HK-2 (cell line): ENCODE results near the gene GALNT12.

Experiments
- DNase-seq: peaks from one replicate; pipeline ENCODE4 v3.0.0-alpha.2; 2018; ENCODE audit not compliant: unreplicated experiment

GALNT12 gene

DNA sequence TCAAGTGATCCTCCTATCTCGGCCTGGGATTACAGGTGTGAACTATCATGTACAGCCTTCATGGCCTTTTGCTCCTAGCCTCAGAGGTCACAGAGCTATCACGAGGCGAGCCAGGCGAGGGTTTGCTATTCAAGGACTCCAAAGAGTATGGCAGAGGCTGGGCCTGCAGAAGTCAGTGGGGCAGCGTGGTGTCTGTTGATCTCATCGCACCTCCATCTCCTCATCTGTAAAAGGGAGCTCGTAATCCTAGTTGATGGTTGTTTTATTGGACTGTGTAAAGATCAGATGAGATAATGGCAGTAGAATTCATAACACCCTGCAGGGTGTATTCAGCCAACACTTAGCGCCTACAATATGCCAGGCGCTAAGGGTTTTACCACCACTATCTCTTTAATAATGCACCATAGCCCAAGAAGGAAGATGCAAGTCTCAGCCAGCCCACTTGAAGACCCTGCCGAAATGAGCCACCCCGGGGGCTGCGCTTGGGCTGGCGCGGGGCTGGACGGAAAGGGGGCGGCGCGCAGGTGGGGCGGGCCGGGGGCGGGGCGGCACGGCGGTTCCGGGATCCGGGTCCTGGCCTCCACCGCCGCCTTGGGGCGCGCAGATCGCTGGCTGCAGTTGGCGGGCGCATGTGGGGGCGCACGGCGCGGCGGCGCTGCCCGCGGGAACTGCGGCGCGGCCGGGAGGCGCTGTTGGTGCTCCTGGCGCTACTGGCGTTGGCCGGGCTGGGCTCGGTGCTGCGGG lies at the start of gene GALNT12:
Gene GALNT12, plus strand, starts transcription at position 601 of the 744 bp plus-strand sequence. Its CDS starts 29 bp downstream, at position 630.
- no peak for DNase-seq

DNA sequence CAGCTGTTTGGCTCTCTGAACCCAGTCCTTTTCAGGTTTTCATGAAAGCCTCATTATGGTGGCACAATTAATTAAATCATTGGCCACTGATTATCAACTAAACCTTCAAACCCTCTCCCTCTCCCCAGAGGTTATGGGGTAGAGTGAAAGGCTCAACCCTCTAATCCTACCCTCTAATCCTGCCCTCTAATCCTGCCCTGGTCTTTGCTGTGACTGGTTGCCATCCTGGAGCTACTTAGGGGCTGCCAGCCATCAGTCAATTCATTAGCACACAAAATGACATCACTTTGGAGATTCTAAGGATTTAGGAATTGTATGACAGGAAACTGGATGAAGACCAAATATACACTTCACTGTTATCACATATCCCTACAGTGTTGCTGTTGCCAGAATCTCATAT lies 47.2 kb upstream of the GALNT12 start:
- no peak for DNase-seq

GRCh38 chr9:98763986-98764745 lies 43.3 kb upstream of the GALNT12 start:
- DNase-seq = no peak

- DNase-seq = no peak
Observed at GRCh38 chr9:98765256-98765655, 42.2 kb upstream of the GALNT12 start.

- no peak for DNase-seq
Observed at GRCh38 chr9:98766586-98766985, 40.9 kb upstream of the GALNT12 start.

DNA sequence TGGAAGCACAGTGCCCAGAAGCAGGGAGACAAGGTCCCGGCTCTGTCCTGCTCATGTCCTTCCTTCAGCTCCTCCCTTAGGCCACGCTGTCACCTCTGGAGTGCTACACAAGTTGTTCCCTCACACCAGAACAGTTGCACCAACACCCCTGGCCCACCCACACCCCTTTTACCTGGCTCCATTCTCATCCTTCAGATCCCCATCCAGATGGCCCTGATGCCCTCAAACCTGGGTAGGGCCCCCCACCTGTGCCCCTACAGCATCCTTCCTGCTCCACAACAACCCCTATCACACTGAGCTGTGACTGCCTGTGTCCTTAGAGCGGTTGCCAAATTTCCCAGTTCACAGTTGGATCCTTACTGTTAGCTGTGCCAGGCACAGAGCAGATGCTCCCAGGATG lies 40.3 kb upstream of the GALNT12 start:
- DNase-seq = no peak

GRCh38 chr9:98767915-98768314 lies 39.6 kb upstream of the GALNT12 start:
- no peak for DNase-seq

DNA sequence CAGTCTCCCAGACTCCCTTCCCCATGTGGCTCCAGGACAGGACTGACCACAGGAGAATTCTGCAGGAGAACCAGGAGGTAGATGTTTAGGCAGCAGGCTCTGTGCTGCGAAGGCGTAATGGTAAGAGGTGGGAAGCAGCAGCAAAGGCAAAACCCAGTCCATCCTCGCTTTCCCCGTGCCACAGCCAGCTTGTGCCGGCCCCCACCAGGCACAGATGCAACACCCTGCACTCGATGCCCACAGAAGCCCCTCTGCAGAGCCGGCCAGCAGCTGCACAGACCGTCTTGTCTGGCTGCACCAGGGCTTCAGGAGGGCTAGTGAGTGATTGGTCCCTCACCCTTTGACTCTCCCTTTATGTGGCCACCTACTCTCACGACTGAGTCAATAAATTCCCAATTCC lies 39.1 kb upstream of the GALNT12 start:
- DNase-seq = no peak

DNA sequence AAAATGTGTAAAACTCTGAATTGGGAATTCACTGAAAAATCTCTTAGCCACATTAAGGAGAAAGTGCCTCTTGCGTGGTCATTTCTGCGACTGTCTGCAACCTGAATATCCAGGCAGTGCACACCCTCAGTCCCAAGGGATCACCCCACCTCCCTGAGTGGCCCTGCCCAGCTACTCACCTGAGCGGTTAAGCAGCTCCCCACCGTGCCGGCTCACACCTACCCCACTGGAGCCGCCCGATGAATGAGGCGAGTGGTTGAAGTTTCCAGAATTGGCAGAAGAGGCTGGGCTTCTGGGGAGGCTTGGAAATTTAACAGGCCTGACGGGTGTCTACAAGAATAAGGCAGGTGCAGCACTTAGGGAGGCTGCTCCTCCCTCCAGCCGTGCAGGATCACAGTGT lies 36.8 kb upstream of the GALNT12 start:
- DNase-seq = no peak

- DNase-seq = no peak
Observed at GRCh38 chr9:98771209-98771874, 36.1 kb upstream of the GALNT12 start.

GRCh38 chr9:98772364-98773155 lies 34.9 kb upstream of the GALNT12 start:
- DNase-seq = no peak

- DNase-seq = no peak
Observed at GRCh38 chr9:98773721-98774120, 33.7 kb upstream of the GALNT12 start.

DNA sequence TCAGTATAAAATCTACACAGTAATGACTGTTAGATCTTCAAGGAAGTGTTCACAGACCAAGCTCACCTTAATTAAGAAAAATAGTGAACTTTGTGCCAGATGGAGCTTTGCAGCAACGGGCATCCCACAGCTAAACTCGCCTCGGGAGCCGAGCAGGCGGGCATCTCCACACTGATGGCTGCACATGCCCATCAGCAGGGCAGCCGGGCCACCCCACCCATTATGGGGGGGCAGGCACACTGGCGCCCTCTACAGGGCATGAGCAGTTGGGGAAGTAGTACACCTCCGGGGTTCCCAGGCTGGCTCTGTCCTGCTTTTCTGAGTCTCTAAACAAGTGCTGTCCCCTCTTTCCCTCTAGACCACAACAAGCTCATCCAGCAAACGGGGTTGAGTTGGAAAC lies 32.7 kb upstream of the GALNT12 start:
- peak; percentile 23 for DNase-seq

DNA sequence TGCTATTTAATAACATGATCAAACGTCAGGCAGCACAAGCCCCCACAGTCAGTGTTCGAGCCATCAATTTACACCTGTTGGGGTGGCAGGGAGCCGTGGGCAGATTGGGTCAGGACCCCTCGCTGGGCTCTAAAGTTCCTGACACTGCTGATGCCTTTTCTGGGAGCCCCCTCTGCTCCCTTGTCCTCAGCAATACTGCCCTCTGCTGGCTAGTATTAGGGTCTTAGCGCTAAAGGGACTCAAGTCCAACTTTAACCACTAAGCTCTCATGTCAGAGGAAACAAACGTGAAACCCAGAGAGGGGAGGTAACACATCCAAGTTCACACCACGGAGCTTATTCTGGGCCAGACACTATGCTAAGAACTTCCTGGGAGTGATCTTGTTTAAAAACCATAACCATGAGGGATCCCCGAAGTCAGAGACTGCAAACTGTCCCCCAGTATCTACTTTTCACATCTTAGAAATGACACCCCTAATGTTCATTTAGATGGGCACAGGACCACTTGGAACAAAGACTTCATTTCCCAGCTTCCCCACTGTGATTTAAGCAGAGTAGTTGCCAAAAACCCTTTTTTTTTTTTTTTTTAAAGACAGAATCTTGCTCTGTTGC lies 31.5 kb upstream of the GALNT12 start:
- peak; percentile 32 for DNase-seq

DNA sequence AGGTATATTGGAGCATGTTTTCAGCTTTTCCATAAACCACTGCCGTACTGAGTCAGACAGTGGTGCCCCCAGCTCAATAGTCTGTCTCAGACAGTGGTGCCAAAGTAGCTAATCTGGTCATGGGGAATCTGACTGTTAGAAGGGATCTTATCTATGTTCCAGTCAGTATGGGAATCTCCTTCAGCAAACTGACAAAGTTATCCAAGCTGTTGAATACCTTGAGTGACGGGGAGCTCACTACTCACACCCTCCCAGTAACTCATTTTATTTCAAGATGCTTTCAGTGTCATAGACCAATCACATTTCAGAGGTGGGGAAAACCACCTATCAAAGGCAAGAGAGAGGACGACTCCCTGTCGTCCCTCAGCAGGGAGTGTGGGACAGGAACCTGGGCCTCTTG lies 29.9 kb upstream of the GALNT12 start:
- no peak for DNase-seq

DNA sequence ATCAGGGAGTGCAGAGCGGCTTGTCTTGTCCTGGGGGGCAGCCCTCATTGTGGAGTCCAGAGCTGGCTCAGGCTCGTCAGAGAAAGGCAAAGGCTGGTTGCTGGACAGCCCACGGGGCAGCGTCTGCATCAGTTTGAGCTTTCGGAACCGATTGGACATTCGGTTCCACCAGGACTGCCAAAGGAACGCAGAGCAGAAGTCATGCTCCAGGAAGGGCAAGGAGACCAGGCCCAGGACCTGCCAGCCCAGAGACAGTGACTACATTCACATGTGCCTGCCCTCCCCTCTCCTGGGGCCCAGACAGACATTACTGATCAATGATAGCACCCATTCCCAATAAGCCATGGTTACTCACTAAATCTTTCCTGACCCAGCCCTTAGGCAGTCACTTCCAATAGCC lies 29.2 kb upstream of the GALNT12 start:
- no peak for DNase-seq

DNA sequence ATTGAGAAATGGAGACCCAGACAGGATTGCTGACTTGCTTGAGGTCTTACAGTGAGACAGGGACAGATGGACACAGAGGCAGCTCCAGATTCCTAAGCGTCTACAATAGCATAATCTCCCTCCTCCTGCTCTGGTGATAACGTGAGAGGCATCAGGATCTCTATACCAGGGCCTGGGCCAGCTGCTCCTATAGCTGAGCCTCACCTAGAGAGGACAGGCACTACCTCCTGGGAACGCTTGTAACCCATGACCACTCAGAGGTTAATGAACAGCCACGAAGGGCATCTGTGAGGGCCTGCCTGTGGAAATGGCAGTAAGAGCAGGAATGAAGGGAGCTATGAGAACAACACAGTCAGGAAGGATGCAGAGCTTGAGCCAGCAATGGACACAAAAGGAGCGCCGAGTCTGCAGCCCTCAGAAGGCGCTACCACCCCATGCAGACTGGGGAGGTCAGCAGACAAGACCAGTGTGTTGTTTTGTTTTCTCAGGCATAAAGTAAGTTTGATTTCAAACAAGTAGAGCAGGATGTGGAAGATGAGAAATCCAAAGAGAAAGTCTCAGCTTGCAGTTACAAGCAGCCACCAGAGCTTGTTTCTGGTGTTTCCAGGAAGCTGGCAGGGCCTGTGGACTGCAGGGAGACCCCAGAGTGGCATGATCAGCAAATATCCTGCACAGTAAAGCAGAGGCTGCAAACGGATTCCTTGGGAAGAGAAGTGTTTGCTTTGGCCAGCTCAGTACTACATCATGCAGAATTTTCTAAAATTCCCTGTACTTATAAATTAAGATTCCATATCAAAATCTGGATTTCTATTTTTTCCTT lies 28.5 kb upstream of the GALNT12 start:
- DNase-seq = peak; percentile 59

DNA sequence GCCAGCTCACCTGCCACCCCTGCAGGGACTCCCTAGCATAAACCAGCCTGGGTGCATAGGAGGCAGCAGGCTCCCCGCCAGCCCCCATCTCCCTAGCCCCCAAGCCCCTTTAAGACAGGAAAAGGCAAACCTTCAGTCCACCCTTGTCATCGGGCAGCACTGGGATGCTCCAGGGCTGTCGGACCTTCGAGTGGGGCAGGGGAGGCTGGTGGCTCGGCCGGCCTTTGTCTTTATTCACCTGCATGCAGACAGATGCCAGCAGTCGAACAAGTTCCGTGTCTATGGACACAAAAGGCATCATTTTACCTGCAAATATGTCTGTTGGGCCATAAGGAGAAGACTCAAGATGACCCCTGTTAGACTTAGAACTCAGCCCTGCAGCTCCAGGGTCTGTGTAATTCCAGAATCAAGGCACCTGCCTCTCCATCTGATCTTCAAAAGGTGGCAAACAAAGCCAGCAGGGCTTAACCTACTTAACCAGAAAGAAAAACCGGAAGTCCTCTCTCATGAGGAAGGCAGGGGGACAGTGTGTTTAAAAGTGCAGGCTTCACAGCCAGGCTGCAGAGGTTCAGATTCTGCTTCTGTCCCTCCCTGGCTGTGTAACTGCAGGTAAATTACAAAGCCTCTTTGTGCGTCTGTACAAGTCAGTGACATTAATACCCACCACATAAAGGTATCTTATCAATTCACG lies 27.3 kb upstream of the GALNT12 start:
- no peak for DNase-seq

DNA sequence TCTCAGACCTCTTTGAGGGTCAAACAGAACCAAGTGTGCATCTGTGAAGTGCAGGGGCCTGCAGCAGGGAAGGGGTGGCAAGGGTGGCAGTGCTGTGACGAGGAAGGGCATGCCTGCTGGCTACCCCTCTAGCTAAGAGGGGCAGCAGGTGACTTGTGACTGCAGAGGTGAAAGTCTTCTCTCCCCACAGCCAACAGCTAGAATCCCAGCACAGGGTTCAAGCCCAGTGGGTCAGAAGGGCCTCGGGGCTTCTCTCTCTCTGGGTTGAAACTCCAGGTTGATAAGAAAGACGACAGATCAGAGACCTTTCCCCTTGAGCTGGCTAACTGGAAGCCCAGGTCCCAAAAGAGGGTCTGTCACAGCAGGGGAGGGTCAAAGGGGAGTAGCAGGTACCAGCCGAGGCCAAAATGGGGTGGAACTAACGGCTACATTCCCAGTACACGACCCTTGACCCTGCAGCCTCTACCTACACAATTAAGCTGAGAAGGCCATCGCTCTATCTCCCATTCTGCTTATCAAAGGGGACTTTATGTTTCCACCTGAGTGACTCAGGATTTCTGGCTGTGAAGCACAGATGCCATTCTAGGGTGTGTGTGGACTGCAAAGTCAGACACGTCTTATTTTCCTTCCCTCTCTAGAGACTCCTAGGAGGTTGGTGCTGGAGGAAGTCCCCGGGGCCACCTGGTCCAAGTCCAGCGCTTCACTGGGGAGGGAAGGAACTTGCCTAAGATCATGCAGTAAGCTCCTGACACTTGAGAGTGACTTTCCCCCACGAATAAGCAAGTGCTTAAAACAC lies 25.7 kb upstream of the GALNT12 start:
- DNase-seq = no peak
